ENCODE data around the gene PCDHGA11. TPM values are rescaled to one million over a fixed set of nuclear protein-coding genes. Genes with fewer than 3 reads are reported as not detected.

Gene PCDHGA11
- 0.02 to 0.03 TPM (median 0.02 TPM) in 4 of 5 replicates, not detected in the other for total RNA-seq (2022; extraction: Qiagen RNA extraction)

GRCh38 chr5:141420855-141421488 is at the start of gene PCDHGA11:
PCDHGA11 (plus strand) TSS chr5:141421051; CDS start chr5:141421228, 177 bp downstream.

DNA sequence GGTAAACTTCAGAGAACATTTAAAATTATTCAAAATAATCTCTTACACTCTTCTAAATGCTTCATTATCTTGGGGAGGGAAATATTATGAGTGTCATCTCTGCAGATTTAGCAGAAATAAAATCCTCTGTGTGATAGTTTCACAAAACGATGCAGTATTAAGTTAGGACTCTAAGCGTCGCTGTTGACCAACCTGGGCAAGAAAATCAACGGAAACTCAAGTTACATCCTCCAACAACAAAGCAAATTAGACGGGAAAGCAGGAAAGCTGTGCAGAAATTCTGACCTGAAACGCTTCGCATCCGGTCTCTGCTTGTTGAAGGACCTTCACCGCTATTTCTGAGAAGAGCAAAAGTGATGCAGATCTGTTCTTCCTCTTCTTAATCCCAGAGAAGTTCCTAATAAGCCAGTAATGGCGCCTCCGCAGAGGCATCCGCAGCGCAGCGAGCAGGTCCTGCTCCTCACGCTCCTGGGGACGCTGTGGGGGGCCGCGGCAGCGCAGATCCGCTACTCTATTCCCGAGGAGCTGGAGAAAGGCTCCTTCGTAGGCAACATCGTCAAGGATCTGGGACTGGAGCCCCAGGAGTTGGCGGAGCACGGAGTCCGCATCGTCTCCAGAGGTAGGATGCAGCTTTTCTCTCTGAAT is 47.1 kb upstream of the PCDHGA11 start, which contains the start of gene PCDHGA6:
TSS of gene PCDHGA6 (plus strand) at position 219 of the 645 bp plus-strand sequence. CDS start at position 412, 193 bp downstream.

GRCh38 chr5:141382469-141383294 is 38.2 kb upstream of the PCDHGA11 start, which contains the start of gene PCDHGA7:
PCDHGA7 (plus strand) TSS chr5:141382742; CDS start chr5:141382900, 158 bp downstream.

DNA sequence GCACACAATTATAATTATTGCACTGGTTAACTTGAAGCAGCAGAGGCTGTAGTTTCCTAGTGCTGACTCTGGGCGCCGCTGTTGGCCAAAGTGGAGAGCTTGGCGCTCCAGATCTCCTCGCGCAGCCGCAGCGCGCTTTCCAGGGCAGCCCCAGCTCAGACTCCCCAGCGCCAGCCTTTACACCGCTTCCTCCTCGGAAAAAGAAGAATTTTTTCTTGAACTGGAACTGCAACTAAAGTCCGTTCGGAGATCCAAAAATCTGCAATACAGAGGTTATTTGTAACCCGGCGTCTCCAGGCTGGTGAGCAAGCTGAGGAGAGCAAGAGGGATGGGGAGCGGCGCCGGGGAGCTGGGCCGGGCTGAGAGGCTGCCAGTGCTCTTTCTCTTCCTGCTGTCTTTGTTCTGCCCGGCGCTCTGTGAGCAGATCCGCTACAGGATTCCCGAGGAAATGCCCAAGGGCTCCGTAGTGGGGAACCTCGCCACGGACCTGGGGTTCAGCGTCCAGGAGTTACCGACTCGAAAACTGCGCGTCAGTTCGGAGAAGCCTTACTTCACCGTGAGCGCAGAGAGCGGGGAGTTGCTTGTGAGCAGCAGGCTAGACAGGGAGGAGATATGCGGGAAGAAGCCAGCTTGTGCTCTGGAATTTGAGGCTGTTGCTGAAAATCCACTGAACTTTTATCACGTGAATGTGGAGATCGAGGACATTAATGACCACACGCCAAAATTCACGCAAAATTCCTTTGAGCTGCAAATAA is 33.1 kb upstream of the PCDHGA11 start, which contains the start of gene PCDHGB4:
TSS of gene PCDHGB4 (plus strand) at position 142 of the 755 bp plus-strand sequence. CDS start at position 329, 187 bp downstream.

DNA sequence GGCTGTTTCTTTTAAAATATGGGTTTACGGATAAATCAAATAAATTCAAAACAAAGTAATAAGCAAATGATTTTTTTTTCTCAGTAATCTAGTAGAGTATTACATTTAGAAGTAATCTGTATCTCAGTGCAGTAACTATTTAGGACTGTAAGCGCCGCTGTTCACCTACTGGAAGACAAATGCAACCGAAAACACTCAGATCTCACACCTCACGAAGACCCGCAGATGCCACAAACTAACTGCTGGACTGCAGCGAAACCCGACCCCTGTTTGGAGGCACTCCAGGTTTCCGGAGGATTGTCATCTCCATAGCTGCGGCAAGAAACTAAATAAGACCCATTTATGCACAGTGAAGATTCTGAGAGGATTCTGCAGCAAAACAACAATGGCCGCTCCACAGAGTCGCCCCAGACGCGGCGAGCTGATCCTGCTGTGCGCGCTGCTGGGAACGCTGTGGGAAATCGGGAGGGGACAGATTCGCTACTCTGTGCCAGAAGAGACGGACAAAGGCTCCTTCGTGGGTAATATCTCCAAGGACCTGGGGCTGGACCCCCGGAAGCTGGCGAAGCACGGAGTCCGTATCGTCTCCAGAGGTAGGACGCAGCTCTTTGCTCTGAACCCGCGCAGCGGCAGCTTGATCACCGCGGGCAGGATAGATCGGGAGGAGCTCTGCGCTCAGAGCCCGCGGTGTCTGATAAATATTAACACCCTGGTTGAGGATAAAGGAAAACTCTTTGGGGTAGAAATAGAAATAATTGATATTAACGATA is 28.2 kb upstream of the PCDHGA11 start, which contains the start of gene PCDHGA8:
TSS of gene PCDHGA8 (plus strand) at position 205 of the 770 bp plus-strand sequence. CDS start at position 386, 181 bp downstream.

GRCh38 chr5:141397756-141398551 is 22.9 kb upstream of the PCDHGA11 start, which contains the start of gene PCDHGB5:
PCDHGB5 (plus strand) TSS chr5:141397947; CDS start chr5:141398128, 181 bp downstream.

GRCh38 chr5:141402553-141403243 is 18.2 kb upstream of the PCDHGA11 start, which contains the start of gene PCDHGA9:
PCDHGA9 (plus strand) TSS chr5:141402778; CDS start chr5:141402953, 175 bp downstream.

DNA sequence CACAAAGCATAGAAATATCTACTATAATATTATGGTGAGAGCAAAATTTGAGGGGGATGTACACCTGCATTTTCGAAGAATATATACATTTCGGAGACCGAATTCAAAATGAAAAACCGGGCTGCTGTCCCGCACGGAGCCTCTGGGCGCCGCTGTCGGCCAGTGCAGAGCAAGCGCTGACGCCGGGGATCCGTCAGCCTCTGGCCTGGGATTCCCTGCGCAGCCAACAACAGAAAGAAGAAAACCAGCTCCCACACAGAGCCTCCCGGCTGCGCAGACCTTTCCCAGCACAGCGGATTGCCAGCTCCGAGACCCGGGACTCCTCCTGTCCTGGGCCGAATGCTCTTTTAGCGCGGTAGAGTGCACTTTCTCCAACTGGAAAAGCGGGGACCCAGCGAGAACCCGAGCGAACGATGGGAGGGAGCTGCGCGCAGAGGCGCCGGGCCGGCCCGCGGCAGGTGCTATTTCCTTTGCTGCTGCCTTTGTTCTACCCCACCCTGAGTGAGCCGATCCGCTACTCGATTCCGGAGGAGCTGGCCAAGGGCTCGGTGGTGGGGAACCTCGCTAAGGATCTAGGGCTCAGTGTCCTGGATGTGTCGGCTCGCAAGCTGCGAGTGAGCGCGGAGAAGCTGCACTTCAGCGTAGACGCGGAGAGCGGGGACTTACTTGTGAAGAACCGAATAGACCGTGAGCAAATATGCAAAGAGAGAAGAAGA is 12.9 kb upstream of the PCDHGA11 start, which contains the start of gene PCDHGB6:
TSS of gene PCDHGB6 (plus strand) at position 232 of the 716 bp plus-strand sequence. CDS start at position 414, 182 bp downstream.

DNA sequence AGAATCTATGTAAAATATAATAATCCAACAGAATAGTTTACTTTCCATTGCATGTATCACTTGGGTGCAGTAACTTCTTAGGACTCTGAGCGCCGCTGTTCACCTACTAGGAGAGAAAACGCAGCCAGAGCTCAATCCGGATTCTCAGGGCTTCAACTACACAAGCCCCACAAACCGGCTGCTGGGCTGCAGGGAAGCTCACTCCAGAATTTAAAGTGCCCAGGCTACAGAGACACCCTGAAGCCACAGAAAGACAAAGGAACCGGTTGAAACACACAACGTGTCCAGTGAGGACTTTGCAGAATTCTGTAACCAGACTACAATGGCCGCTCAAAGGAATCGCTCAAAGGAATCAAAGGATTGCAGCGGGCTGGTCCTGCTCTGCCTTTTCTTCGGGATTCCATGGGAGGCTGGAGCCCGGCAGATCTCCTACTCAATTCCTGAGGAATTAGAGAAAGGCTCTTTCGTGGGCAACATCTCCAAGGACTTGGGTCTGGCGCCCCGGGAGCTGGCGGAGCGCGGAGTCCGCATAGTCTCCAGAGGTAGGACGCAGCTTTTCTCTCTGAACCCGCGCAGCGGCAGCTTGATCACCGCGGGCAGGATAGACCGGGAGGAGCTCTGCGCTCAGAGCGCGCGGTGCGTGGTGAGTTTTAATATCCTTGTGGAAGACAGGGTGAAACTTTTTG is 7.9 kb upstream of the PCDHGA11 start, which contains the start of gene PCDHGA10:
TSS of gene PCDHGA10 (plus strand) at position 134 of the 686 bp plus-strand sequence. CDS start at position 323, 189 bp downstream.

GRCh38 chr5:141417494-141418172 is 3.2 kb upstream of the PCDHGA11 start, which contains the start of gene PCDHGB7:
PCDHGB7 (plus strand) TSS chr5:141417677; CDS start chr5:141417860, 183 bp downstream.

DNA sequence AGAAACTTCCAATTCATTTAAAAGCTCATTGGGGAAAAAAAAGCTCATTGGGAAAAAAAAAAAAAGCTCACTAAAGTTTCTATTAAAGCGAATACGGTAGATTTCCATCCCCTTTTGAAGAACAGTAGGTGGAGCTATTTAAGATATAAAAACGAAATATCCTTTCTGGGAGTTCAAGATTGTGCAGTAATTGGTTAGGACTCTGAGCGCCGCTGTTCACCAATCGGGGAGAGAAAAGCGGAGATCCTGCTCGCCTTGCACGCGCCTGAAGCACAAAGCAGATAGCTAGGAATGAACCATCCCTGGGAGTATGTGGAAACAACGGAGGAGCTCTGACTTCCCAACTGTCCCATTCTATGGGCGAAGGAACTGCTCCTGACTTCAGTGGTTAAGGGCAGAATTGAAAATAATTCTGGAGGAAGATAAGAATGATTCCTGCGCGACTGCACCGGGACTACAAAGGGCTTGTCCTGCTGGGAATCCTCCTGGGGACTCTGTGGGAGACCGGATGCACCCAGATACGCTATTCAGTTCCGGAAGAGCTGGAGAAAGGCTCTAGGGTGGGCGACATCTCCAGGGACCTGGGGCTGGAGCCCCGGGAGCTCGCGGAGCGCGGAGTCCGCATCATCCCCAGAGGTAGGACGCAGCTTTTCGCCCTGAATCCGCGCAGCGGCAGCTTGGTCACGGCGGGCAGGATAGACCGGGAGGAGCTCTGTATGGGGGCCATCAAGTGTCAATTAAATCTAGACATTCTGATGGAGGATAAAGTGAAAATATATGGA is 9.7 kb downstream of the PCDHGA11 start, which contains the start of gene PCDHGA12:
TSS of gene PCDHGA12 (plus strand) at position 176 of the 782 bp plus-strand sequence. CDS start at position 429, 253 bp downstream.

Other genes with a start within 250 kb of the PCDHGA11 start
- gene PCDHB7, start 248.4 kb upstream of the PCDHGA11 start, total RNA-seq (2022; extraction: Qiagen RNA extraction) = 0.03 TPM in 1 of 5 replicates, not detected in the others
- gene PCDHB8, start 243.3 kb upstream of the PCDHGA11 start, total RNA-seq (2022; extraction: Qiagen RNA extraction) = 0.29 to 0.41 TPM (median 0.32 TPM) in 5 replicates
- gene PCDHB16, start 238.7 kb upstream of the PCDHGA11 start, total RNA-seq (2022; extraction: Qiagen RNA extraction) = 0.06 to 0.10 TPM (median 0.06 TPM) in 5 replicates
- 0.02 to 0.09 TPM (median 0.06 TPM) in 4 of 5 replicates, not detected in the other for gene PCDHB9, start 233.9 kb upstream of the PCDHGA11 start, total RNA-seq (2022; extraction: Qiagen RNA extraction)
- gene PCDHB10, start 228.7 kb upstream of the PCDHGA11 start, total RNA-seq (2022; extraction: Qiagen RNA extraction) = 0.02 to 0.03 TPM in 2 of 5 replicates, not detected in the others
- gene PCDHB11, start 221.4 kb upstream of the PCDHGA11 start, total RNA-seq (2022; extraction: Qiagen RNA extraction) = 0.05 to 0.11 TPM (median 0.07 TPM) in 5 replicates
- 0.03 to 0.04 TPM in 2 of 5 replicates, not detected in the others for gene PCDHB12, start 212.3 kb upstream of the PCDHGA11 start, total RNA-seq (2022; extraction: Qiagen RNA extraction)
- 0.03 to 0.10 TPM (median 0.05 TPM) in 5 replicates for gene PCDHB13, start 207.1 kb upstream of the PCDHGA11 start, total RNA-seq (2022; extraction: Qiagen RNA extraction)
- 0.05 to 0.16 TPM (median 0.07 TPM) in 5 replicates for gene PCDHB14, start 197.7 kb upstream of the PCDHGA11 start, total RNA-seq (2022; extraction: Qiagen RNA extraction)
- gene PCDHB15, start 175.7 kb upstream of the PCDHGA11 start, total RNA-seq (2022; extraction: Qiagen RNA extraction) = 0.02 to 0.07 TPM (median 0.06 TPM) in 3 of 5 replicates, not detected in the others
- gene SLC25A2, start 117.0 kb upstream of the PCDHGA11 start, total RNA-seq (2022; extraction: Qiagen RNA extraction) = 0.05 TPM in 1 of 5 replicates, not detected in the others
- gene TAF7, start 100.3 kb upstream of the PCDHGA11 start, total RNA-seq (2022; extraction: Qiagen RNA extraction) = 61.5 to 85.8 TPM (median 70.6 TPM) in 5 replicates
- 0.30 to 0.39 TPM (median 0.37 TPM) in 5 replicates for gene PCDHGA1, start 90.5 kb upstream of the PCDHGA11 start, total RNA-seq (2022; extraction: Qiagen RNA extraction)
- gene PCDHGA2, start 82.3 kb upstream of the PCDHGA11 start, total RNA-seq (2022; extraction: Qiagen RNA extraction) = 0.55 to 0.78 TPM (median 0.63 TPM) in 5 replicates
- 0.04 to 0.07 TPM in 2 of 5 replicates, not detected in the others for gene PCDHGA3, start 77.2 kb upstream of the PCDHGA11 start, total RNA-seq (2022; extraction: Qiagen RNA extraction)
- 1.3 to 2.0 TPM (median 1.8 TPM) in 5 replicates for gene PCDHGB1, start 71.0 kb upstream of the PCDHGA11 start, total RNA-seq (2022; extraction: Qiagen RNA extraction)
- gene PCDHGA4, start 66.0 kb upstream of the PCDHGA11 start, total RNA-seq (2022; extraction: Qiagen RNA extraction) = 0.07 to 0.17 TPM (median 0.16 TPM) in 5 replicates
- 0.06 to 0.12 TPM (median 0.08 TPM) in 5 replicates for gene PCDHGB2, start 61.1 kb upstream of the PCDHGA11 start, total RNA-seq (2022; extraction: Qiagen RNA extraction)
- gene PCDHGA5, start 56.9 kb upstream of the PCDHGA11 start, total RNA-seq (2022; extraction: Qiagen RNA extraction) = 0.07 to 0.24 TPM (median 0.15 TPM) in 5 replicates
- gene PCDHGB3, start 50.8 kb upstream of the PCDHGA11 start, total RNA-seq (2022; extraction: Qiagen RNA extraction) = 0.17 to 0.33 TPM (median 0.24 TPM) in 5 replicates
- 0.13 to 0.27 TPM (median 0.22 TPM) in 5 replicates for gene PCDHGA6, start 47.2 kb upstream of the PCDHGA11 start, total RNA-seq (2022; extraction: Qiagen RNA extraction)
- gene PCDHGA7, start 38.3 kb upstream of the PCDHGA11 start, total RNA-seq (2022; extraction: Qiagen RNA extraction) = 0.82 to 1.0 TPM (median 0.97 TPM) in 5 replicates
- gene PCDHGB4, start 33.4 kb upstream of the PCDHGA11 start, total RNA-seq (2022; extraction: Qiagen RNA extraction) = 0.70 to 1.0 TPM (median 0.98 TPM) in 5 replicates
- 0.02 to 0.08 TPM (median 0.03 TPM) in 5 replicates for gene PCDHGA8, start 28.4 kb upstream of the PCDHGA11 start, total RNA-seq (2022; extraction: Qiagen RNA extraction)
- gene PCDHGB5, start 23.1 kb upstream of the PCDHGA11 start, total RNA-seq (2022; extraction: Qiagen RNA extraction) = 2.1 to 2.6 TPM (median 2.4 TPM) in 5 replicates
- 0.02 to 0.09 TPM (median 0.05 TPM) in 4 of 5 replicates, not detected in the other for gene PCDHGA9, start 18.3 kb upstream of the PCDHGA11 start, total RNA-seq (2022; extraction: Qiagen RNA extraction)
- gene PCDHGB6, start 13.0 kb upstream of the PCDHGA11 start, total RNA-seq (2022; extraction: Qiagen RNA extraction) = 0.03 to 0.14 TPM (median 0.09 TPM) in 5 replicates
- gene PCDHGA10, start 8.1 kb upstream of the PCDHGA11 start, total RNA-seq (2022; extraction: Qiagen RNA extraction) = 0.01 to 0.02 TPM (median 0.02 TPM) in 3 of 5 replicates, not detected in the others
- gene PCDHGB7, start 3.4 kb upstream of the PCDHGA11 start, total RNA-seq (2022; extraction: Qiagen RNA extraction) = 0.03 to 0.08 TPM (median 0.06 TPM) in 4 of 5 replicates, not detected in the other
- 0.02 to 0.03 TPM in 2 of 5 replicates, not detected in the others for gene PCDHGA12, start 9.5 kb downstream of the PCDHGA11 start, total RNA-seq (2022; extraction: Qiagen RNA extraction)
- gene PCDHGC3, start 54.9 kb downstream of the PCDHGA11 start, total RNA-seq (2022; extraction: Qiagen RNA extraction) = 5.0 to 6.7 TPM (median 5.6 TPM) in 5 replicates
- gene PCDHGC4, start 64.0 kb downstream of the PCDHGA11 start, total RNA-seq (2022; extraction: Qiagen RNA extraction) = 0.01 to 0.05 TPM (median 0.03 TPM) in 3 of 5 replicates, not detected in the others
- 0.02 to 0.03 TPM (median 0.03 TPM) in 3 of 5 replicates, not detected in the others for gene PCDHGC5, start 68.0 kb downstream of the PCDHGA11 start, total RNA-seq (2022; extraction: Qiagen RNA extraction)
- 98.1 to 105 TPM (median 101 TPM) in 5 replicates for gene DIAPH1, start 197.9 kb downstream of the PCDHGA11 start, total RNA-seq (2022; extraction: Qiagen RNA extraction)
- gene HDAC3, start 215.8 kb downstream of the PCDHGA11 start, total RNA-seq (2022; extraction: Qiagen RNA extraction) = 46.2 to 54.2 TPM (median 48.7 TPM) in 5 replicates
- gene RELL2, start 215.9 kb downstream of the PCDHGA11 start, total RNA-seq (2022; extraction: Qiagen RNA extraction) = 2.9 to 5.2 TPM (median 4.9 TPM) in 5 replicates
- 6.9 to 13.2 TPM (median 10.0 TPM) in 5 replicates for gene FCHSD1, start 230.4 kb downstream of the PCDHGA11 start, total RNA-seq (2022; extraction: Qiagen RNA extraction)